ENCODE measurements around the gene ALOXE3.
A peak's percentile ranks its signal among the peaks of the same experiment; 100 is the strongest.
"Not testable (repeated sequence)": the region's sequence is repeated elsewhere in the genome, so short reads cannot be mapped to it uniquely, and the experiment has no call there.

The ALOXE3 gene

GRCh38 chr17:8096541-8096940, 21.8 kb downstream of the ALOXE3 start:
- no peak for DNase-seq (ENCODE audit: low read depth in 2 of 2)

- DNase-seq (ENCODE audit: low read depth in 2 of 2), result no peak
Measured at GRCh38 chr17:8095361-8095760, 23.0 kb downstream of the ALOXE3 start.

- DNase-seq (ENCODE audit: low read depth in 2 of 2), result no peak
Measured at GRCh38 chr17:8091033-8091687, 27.2 kb downstream of the ALOXE3 start.

GRCh38 chr17:8089728-8090127, 28.6 kb downstream of the ALOXE3 start:
- no peak for DNase-seq (ENCODE audit: low read depth in 2 of 2)

GRCh38 chr17:8087952-8088230, 30.4 kb downstream of the ALOXE3 start:
- no peak for DNase-seq (ENCODE audit: low read depth in 2 of 2)

GRCh38 chr17:8087075-8087951, 31.0 kb downstream of the ALOXE3 start, which contains the start of gene ALOX12B:
TSS of gene ALOX12B (minus strand) at chr17:8087716. CDS start at chr17:8087442, 274 bp downstream.
- DNase-seq (ENCODE audit: low read depth in 2 of 2), result no peak

- DNase-seq (ENCODE audit: low read depth in 2 of 2), result no peak
Measured at GRCh38 chr17:8084250-8084649, 34.1 kb downstream of the ALOXE3 start.

- no peak for DNase-seq (ENCODE audit: low read depth in 2 of 2)
Measured at GRCh38 chr17:8082292-8082691, 36.0 kb downstream of the ALOXE3 start.

GRCh38 chr17:8081876-8082275, 36.4 kb downstream of the ALOXE3 start:
- DNase-seq (ENCODE audit: low read depth in 2 of 2), result no peak

GRCh38 chr17:8080799-8081219, 37.5 kb downstream of the ALOXE3 start:
- no peak for DNase-seq (ENCODE audit: low read depth in 2 of 2)

GRCh38 chr17:8080208-8080798, 38.0 kb downstream of the ALOXE3 start:
- DNase-seq (ENCODE audit: low read depth in 2 of 2), result no peak

GRCh38 chr17:8079291-8080207, 38.8 kb downstream of the ALOXE3 start:
- DNase-seq (ENCODE audit: low read depth in 2 of 2), result peak in 1 of 2 experiments; percentile 15

- not testable (repeated sequence) for DNase-seq (ENCODE audit: low read depth in 2 of 2)
Measured at GRCh38 chr17:8077939-8078338, 40.4 kb downstream of the ALOXE3 start.

- no peak for DNase-seq (ENCODE audit: low read depth in 2 of 2)
Measured at GRCh38 chr17:8076502-8077266, 41.6 kb downstream of the ALOXE3 start.

GRCh38 chr17:8075574-8076342, 42.6 kb downstream of the ALOXE3 start:
- no peak for DNase-seq (ENCODE audit: low read depth in 2 of 2)

GRCh38 chr17:8075081-8075480, 43.2 kb downstream of the ALOXE3 start:
- DNase-seq (ENCODE audit: low read depth in 2 of 2), result no peak

- no peak for DNase-seq (ENCODE audit: low read depth in 2 of 2)
Measured at GRCh38 chr17:8074554-8074953, 43.8 kb downstream of the ALOXE3 start.

- no peak for DNase-seq (ENCODE audit: low read depth in 2 of 2)
Measured at GRCh38 chr17:8073627-8074484, 44.5 kb downstream of the ALOXE3 start.

All from fibroblast of skin of left quadriceps (primary cell).